SJSA1 (cell line): ENCODE measurements around the gene PHF1. TPM values are rescaled to one million over a fixed set of nuclear protein-coding genes. Genes with fewer than 3 reads are reported as not detected.

ENCODE experiments used
- DNase-seq, 2 experiments: peaks; one replicate each; pipeline ENCODE4 v3.0.0-alpha.2; 2015 to 2020; ENCODE audit warnings: low spot score in 2 of 2, low read depth in 1 of 2
- H3K27ac ChIP-seq: fragments of 250-450 bp; sonication (Bioruptor Pico); 2 replicates; pipeline ENCODE4 v1.5.1; 2020; ENCODE audit warnings: mild to moderate bottlenecking, moderate library complexity
- H3K27me3 ChIP-seq: fragments of 250-450 bp; sonication (Bioruptor Pico); replicated peaks from 2 replicates; pipeline ENCODE4 v1.5.1; 2020; ENCODE audit warnings: mild to moderate bottlenecking, moderate library complexity
- H3K36me3 ChIP-seq: fragments of 250-450 bp; sonication (Bioruptor Pico); 2 replicates; pipeline ENCODE4 v1.5.1; 2020; ENCODE audit warnings: mild to moderate bottlenecking
- H3K4me1 ChIP-seq: fragments of 250-450 bp; sonication (Bioruptor Pico); replicated peaks from 2 replicates; pipeline ENCODE4 v1.6.1; 2021; ENCODE audit warnings: mild to moderate bottlenecking
- H3K4me3 ChIP-seq: fragments of 250-450 bp; sonication (Bioruptor Pico); 2 replicates; pipeline ENCODE4 v1.5.1; 2020; ENCODE audit warnings: mild to moderate bottlenecking
- H3K9me3 ChIP-seq: fragments of 250-450 bp; sonication (Bioruptor Pico); replicated peaks from 2 replicates; pipeline ENCODE4 v1.5.1; 2020; ENCODE audit warnings: mild to moderate bottlenecking
- total RNA-seq: library from RNA; depleted of rRNA; stranded (reverse); fragments of >200 nt; shearing (Covaris generic); gene quantifications from 2 replicates; pipeline ENCODE4 v1.2.3, GENCODE V29; 2014

Gene PHF1
- total RNA-seq, 1 experiment from 2014 or later = 23.2 TPM

GRCh38 chr6:33428224-33428965 is 17.6 kb downstream of the PHF1 start:
- DNase-seq = no peak
- H3K27me3 ChIP-seq = no peaks in the 10 kb centered on the region

GRCh38 chr6:33428966-33429749 is 18.3 kb downstream of the PHF1 start:
- H3K4me1 ChIP-seq = peaks cover 25% of the 10 kb centered on the region
- H3K27me3 ChIP-seq = no peaks in the 10 kb centered on the region
- DNase-seq = no peak
- H3K27ac ChIP-seq = no peak overlapping the region
- no peaks in the 10 kb centered on the region for H3K36me3 ChIP-seq
- H3K9me3 ChIP-seq = no peaks in the 10 kb centered on the region; the same call in 1 of the 2 replicates
- H3K4me3 ChIP-seq = no peak overlapping the region

More at GRCh38 chr6:33428224-33428965, 17.6 kb downstream of the PHF1 start:
- Histone ChIP-seq H3K36me3 (no peaks in the 10 kb centered on the region), H3K4me1 (peaks cover 25% of the 10 kb centered on the region), H3K4me3 (peak overlapping the region; percentile 64), H3K9me3 (no peaks in the 10 kb centered on the region; the same call in 1 of the 2 replicates), H3K27ac (no peak overlapping the region)

- H3K4me1 ChIP-seq = peaks cover 21% of the 10 kb centered on the region
- DNase-seq = no peak
- H3K27ac ChIP-seq = no peak overlapping the region
- no peak overlapping the region for H3K4me3 ChIP-seq
- no peaks in the 10 kb centered on the region for H3K27me3 ChIP-seq
- H3K9me3 ChIP-seq = no peaks in the 10 kb centered on the region; the same call in 1 of the 2 replicates
- H3K36me3 ChIP-seq = no peaks in the 10 kb centered on the region
Observed at GRCh38 chr6:33429750-33430052, 18.9 kb downstream of the PHF1 start.

GRCh38 chr6:33430334-33430733 is 19.5 kb downstream of the PHF1 start:
- H3K27ac ChIP-seq = no peak overlapping the region
- H3K27me3 ChIP-seq = no peaks in the 10 kb centered on the region
- DNase-seq = no peak
- H3K4me1 ChIP-seq = peaks cover 14% of the 10 kb centered on the region
- no peak overlapping the region for H3K4me3 ChIP-seq
- H3K36me3 ChIP-seq = 0 out of 2 replicates have a peak, but pooled peaks cover 3% of the 10 kb centered on the region
- H3K9me3 ChIP-seq = no peaks in the 10 kb centered on the region; the same call in 1 of the 2 replicates

- Histone ChIP-seq H3K27me3 (no peaks in the 10 kb centered on the region), H3K9me3 (no peaks in the 10 kb centered on the region; the same call in 1 of the 2 replicates), H3K4me1 (peaks cover 10% of the 10 kb centered on the region), H3K36me3 (peaks cover 7% of the 10 kb centered on the region; the same call in 1 of the 2 replicates), H3K27ac (no peak overlapping the region), H3K4me3 (no peak overlapping the region)
- no peak for DNase-seq
Observed at GRCh38 chr6:33430991-33431879, 20.4 kb downstream of the PHF1 start.

GRCh38 chr6:33431880-33432541 is 21.2 kb downstream of the PHF1 start:
- H3K4me3 ChIP-seq = no peak overlapping the region
- no peak for DNase-seq
- H3K36me3 ChIP-seq = peaks cover 14% of the 10 kb centered on the region; the same call in 1 of the 2 replicates
- H3K4me1 ChIP-seq = peaks cover 10% of the 10 kb centered on the region
- no peak overlapping the region for H3K27ac ChIP-seq
- H3K9me3 ChIP-seq = no peaks in the 10 kb centered on the region; the same call in 1 of the 2 replicates
- no peaks in the 10 kb centered on the region for H3K27me3 ChIP-seq

- Histone ChIP-seq H3K27me3 (no peaks in the 10 kb centered on the region), H3K36me3 (peaks cover 18% of the 10 kb centered on the region; the same call in 1 of the 2 replicates), H3K9me3 (no peaks in the 10 kb centered on the region; the same call in 1 of the 2 replicates), H3K4me3 (no peak overlapping the region), H3K4me1 (peaks cover 4% of the 10 kb centered on the region), H3K27ac (no peak overlapping the region)
- DNase-seq = no peak
Observed at GRCh38 chr6:33432546-33432945, 21.7 kb downstream of the PHF1 start.

GRCh38 chr6:33433001-33433543 is 22.3 kb downstream of the PHF1 start:
- H3K4me3 ChIP-seq = no peak overlapping the region
- no peak for DNase-seq
- H3K27me3 ChIP-seq = no peaks in the 10 kb centered on the region
- no peak overlapping the region for H3K27ac ChIP-seq
- H3K9me3 ChIP-seq = no peaks in the 10 kb centered on the region
- H3K4me1 ChIP-seq = peaks cover 4% of the 10 kb centered on the region
- H3K36me3 ChIP-seq = peaks cover 21% of the 10 kb centered on the region; the same call in 1 of the 2 replicates

GRCh38 chr6:33433544-33434191 is 22.9 kb downstream of the PHF1 start:
- no peaks in the 10 kb centered on the region for H3K27me3 ChIP-seq
- no peaks in the 10 kb centered on the region; the same call in 1 of the 2 replicates for H3K4me1 ChIP-seq
- H3K27ac ChIP-seq = no peak overlapping the region
- no peak overlapping the region for H3K4me3 ChIP-seq
- H3K36me3 ChIP-seq = peaks cover 24% of the 10 kb centered on the region; the same call in 1 of the 2 replicates
- no peaks in the 10 kb centered on the region for H3K9me3 ChIP-seq
- DNase-seq = no peak

GRCh38 chr6:33434961-33435360 is 24.1 kb downstream of the PHF1 start:
- DNase-seq = no peak
- H3K36me3 ChIP-seq = peaks cover 24% of the 10 kb centered on the region; the same call in 1 of the 2 replicates
- no peaks in the 10 kb centered on the region for H3K27me3 ChIP-seq
- no peaks in the 10 kb centered on the region for H3K9me3 ChIP-seq
- H3K4me1 ChIP-seq = no peaks in the 10 kb centered on the region
- no peak overlapping the region for H3K27ac ChIP-seq
- no peak overlapping the region for H3K4me3 ChIP-seq

GRCh38 chr6:33437666-33438065 is 26.9 kb downstream of the PHF1 start:
- H3K4me1 ChIP-seq = no peaks in the 10 kb centered on the region
- H3K4me3 ChIP-seq = no peak overlapping the region
- H3K27ac ChIP-seq = no peak overlapping the region
- no peak for DNase-seq
- no peaks in the 10 kb centered on the region for H3K27me3 ChIP-seq
- peaks cover 28% of the 10 kb centered on the region; the same call in 1 of the 2 replicates for H3K36me3 ChIP-seq
- H3K9me3 ChIP-seq = no peaks in the 10 kb centered on the region

- peaks cover 32% of the 10 kb centered on the region for H3K36me3 ChIP-seq
Observed at GRCh38 chr6:33438978-33439594, 28.3 kb downstream of the PHF1 start.

More at GRCh38 chr6:33438978-33439594, 28.3 kb downstream of the PHF1 start:
- no peak for DNase-seq
- Histone ChIP-seq H3K27ac (no peak overlapping the region), H3K4me1 (no peaks in the 10 kb centered on the region), H3K9me3 (no peaks in the 10 kb centered on the region), H3K4me3 (no peak overlapping the region), H3K27me3 (no peaks in the 10 kb centered on the region)
